HG03103 (cell line): Measurements from ENCODE around the gene NAXE.

Source experiments
- ATAC-seq: cut with Tn5 transposase; IDR thresholded peaks from one replicate; pipeline ENCODE4 v1.9.1; 2021; ENCODE audit warnings: low read depth; ENCODE audit not compliant: unreplicated experiment

Gene NAXE

DNA sequence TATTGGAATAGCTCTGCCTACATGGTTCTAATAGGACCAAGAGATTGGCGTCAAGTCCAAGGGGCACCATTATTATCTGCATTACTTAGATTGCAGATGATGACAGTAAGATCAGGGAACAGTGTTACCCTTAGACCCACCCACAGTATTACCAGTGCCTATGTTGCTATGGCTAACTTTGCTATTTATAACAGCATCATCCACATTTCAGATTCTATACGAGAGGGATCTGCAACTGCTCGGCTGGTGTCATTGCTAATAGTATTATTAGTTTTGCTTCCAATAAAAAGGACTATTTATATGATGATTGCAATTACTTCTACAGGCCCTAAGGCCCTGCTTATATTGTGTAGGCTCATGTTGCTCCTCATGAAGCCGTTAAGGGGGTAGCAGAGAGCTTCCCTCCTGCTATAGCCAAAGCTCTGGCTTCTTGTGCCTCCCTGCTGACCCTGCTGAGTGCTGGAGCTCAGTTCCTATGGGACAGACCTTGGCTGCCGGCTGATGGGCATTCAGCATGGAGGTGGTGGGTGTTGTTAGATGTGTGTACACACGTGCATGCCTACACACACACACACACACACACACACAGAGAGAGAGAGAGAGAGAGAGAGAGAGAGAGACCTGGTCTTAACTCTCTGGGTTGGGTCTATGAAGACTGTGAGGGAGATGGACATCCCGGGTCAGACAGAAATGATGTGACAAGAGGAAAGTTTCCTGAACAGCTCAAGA, 51.6 kb downstream of the NAXE start:
- ATAC-seq = no peak

DNA sequence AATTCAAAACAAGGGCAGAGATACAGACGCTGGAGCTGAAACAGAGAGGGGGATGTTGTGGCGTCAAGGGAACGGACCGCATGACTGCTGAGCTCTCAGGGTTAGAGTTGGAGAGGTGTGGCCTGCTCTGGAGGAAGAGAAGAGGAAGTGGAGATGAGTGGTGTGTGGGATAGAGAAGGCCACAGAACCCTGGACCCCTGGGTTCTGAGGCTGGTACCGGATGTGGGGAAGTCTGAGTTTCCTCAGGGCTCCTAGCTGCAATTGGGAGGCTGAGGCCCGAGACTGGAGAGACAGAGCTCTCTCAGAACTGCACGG, 52.2 kb downstream of the NAXE start:
- no peak for ATAC-seq
